ENCODE data around the gene ATP9A. TPM values are rescaled to one million over a fixed set of nuclear protein-coding genes. Genes with fewer than 3 reads are reported as not detected.
A peak's percentile ranks its signal among the peaks of the same experiment; 100 is the strongest.

The ATP9A gene
- polyA plus RNA-seq, 1 of the 3 experiments (the other 2 are of a cell fraction) = 11.0 TPM

GRCh38 chr20:51698252-51698651 lies 69.9 kb downstream of the ATP9A start (continued):
- TF ChIP-seq CHD2 (IDR thresholded peaks at IDR 0.05; ENCODE audit: low read length, partially characterized antibody) (no peak), YY1 (IDR thresholded peaks at IDR 0.05; ENCODE audit: low read depth) (no peak), NRF1 (IDR thresholded peaks at IDR 0.05; ENCODE audit: low read depth, low read length) (no peak), TCF12 (IDR thresholded peaks at IDR 0.05) (no peak), FOSL2 (IDR thresholded peaks at IDR 0.05; ENCODE audit: borderline replicate concordance, low read depth) (no peak), ZBTB33 (IDR thresholded peaks at IDR 0.05; ENCODE audit: borderline replicate concordance, low read depth) (no peak), MAX (IDR thresholded peaks at IDR 0.05; ENCODE audit: low read depth) (no peak), JUND (IDR thresholded peaks at IDR 0.05) (no peak)

- Histone ChIP-seq H3K36me3 (replicated peaks in 1 of 2; ENCODE audit: control insufficient read depth in 1 of 2, insufficient read depth in 2 of 2, low read length in 1 of 2) (no peaks in the 10 kb centered on the region), H4K20me1 (ENCODE audit: insufficient read depth) (no peaks in the 10 kb centered on the region), H3K4me3 (ENCODE audit: low read depth in 2 of 2, low read length in 1 of 2) (no peak overlapping the region), H3K79me2 (ENCODE audit: insufficient read depth) (no peaks in the 10 kb centered on the region), H3K4me1 (ENCODE audit: control insufficient read depth in 1 of 2, insufficient read depth in 2 of 2, low read depth in 1 of 2, low read length in 1 of 2) (peaks cover 20 to 22% of the 10 kb centered on the region in 2 experiments; a peak in 3 of 4 replicates), H3K27me3 (ENCODE audit: insufficient read depth) (no peaks in the 10 kb centered on the region), H2AFZ (ENCODE audit: low read depth) (peak overlapping the region; percentile 52; the same call in 1 of the 2 replicates), H3K9me2 (no peaks in the 10 kb centered on the region), H3K4me2 (peak overlapping the region; percentile 77), H3K9me3 (no peaks in the 10 kb centered on the region), H3F3A (replicated peaks; ENCODE audit: insufficient read depth) (no peaks in the 10 kb centered on the region), H3K27ac (ENCODE audit: low read depth in 2 of 2, low read length in 1 of 2) (peak overlapping the region; percentile 69 to 94; a peak in 3 of 4 replicates), H3K9ac (peak overlapping the region; percentile 31; the same call in 1 of the 2 replicates)
- ChIA-PET POLR2A (interaction anchor here (0.9 kb wide), 1 partner anchor 19 kb away, joined by 3 read pairs; no protein-coding TSS in a partner anchor), CTCF (interaction anchor here (1.0 to 2.0 kb wide), 7 partner anchors 14 to 716 kb away, joined by 3 to 8 read pairs (median 5); no protein-coding TSS in a partner anchor)
- 58% methylated on average over 8 of the region's 8 CpGs for WGBS (ENCODE audit: low lambda C conversion rate)
- no peak for DNase-seq
- TF ChIP-seq RXRA (IDR thresholded peaks at IDR 0.05; ENCODE audit: borderline replicate concordance, low read depth) = no peak
- no peak for TF ChIP-seq MEF2A (IDR thresholded peaks at IDR 0.05; ENCODE audit: borderline replicate concordance, low read depth)
- no peak for TF ChIP-seq FOXJ3 (CRISPR knock-in tag; IDR thresholded peaks at IDR 0.05)
- TF ChIP-seq EP300 (IDR thresholded peaks at IDR 0.05; ENCODE audit: borderline replicate concordance in 1 of 2, low read depth in 1 of 2, low read length in 1 of 2) = peak in 1 of 2 experiments; percentile 23; a peak in 1 of 4 replicates
Measured at GRCh38 chr20:51697096-51697826, 70.9 kb downstream of the ATP9A start.
